Fibroblast of skin of scalp (primary cell): ENCODE data around the gene RAP1GDS1.

Source experiments
- DNase-seq: peaks from one replicate; pipeline ENCODE4 v3.0.0-alpha.2; 2013

Gene RAP1GDS1

DNA sequence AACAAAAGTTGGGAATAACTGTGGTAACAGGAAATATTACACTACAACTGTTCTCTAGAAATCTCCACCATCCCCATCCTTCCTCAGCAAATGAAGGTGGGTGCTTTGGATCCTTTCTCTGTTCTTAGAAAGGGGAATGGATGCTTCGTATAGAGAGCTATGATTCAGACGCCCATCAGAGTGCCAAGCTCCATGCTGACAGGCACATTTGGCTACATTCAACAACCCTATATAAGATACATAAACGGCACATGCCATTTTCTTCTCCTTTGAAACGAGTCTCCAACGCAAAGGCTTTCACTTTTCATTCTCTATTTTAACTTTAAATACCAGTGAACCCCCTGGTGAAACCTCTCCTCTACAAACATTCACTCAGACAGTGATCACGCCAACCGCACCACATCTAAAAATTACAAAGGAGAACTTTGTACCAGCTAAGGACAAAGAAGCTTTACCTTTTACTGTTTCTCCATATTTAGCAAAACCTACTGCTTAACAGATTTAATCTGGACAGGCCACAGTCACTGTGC lies 224.7 kb downstream of the RAP1GDS1 start:
- no peak for DNase-seq

DNA sequence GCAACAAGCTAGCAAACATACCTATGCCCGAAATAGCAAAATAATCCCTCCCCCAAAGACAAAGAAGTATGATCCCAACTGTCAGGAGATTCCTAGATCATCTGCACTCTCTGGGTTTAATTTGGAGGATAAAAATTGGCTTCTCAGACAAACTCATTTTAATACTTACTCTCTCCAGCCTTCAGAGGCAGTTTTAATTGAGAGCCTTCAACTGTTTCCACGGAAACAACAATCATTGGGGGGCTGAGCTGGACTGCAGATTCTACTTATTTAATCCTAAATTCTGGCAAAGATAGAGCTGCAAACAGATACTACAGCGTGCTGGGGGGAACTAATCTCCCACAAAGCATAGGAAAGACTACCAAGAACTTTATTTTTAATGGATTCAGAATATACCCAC lies 229.1 kb downstream of the RAP1GDS1 start:
- no peak for DNase-seq

DNA sequence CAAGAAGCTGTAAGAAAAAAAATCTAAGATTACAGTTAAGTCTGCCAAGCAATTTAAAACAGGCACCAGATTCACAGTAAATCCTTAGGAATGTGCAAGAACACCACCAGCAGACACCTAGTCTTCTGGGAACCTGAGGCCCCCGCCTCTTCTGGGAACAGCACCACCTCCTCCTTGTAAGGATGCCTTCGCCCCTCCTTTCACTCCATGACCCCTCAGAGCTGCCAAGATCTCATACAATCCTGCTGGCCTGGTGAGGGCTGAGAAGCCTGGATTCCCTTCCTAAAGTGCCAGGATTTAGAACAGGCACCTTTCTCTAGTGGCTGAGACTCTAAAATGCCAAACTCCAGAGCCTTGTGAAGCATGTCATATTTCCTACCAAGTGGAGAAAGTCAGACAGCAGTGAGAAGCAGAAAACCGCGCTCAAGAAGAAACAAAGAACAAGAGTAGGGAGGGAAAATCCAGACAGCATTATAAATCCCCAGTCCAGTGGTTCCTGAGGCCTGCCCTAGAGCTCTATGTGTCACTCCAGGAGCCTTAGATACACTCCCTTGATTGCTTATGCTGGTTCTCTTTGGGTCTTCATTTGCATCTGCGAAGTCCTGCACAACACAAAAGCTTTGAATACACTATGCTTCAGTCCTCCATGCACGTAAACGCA lies 230.8 kb downstream of the RAP1GDS1 start:
- peak; percentile 61 for DNase-seq

DNA sequence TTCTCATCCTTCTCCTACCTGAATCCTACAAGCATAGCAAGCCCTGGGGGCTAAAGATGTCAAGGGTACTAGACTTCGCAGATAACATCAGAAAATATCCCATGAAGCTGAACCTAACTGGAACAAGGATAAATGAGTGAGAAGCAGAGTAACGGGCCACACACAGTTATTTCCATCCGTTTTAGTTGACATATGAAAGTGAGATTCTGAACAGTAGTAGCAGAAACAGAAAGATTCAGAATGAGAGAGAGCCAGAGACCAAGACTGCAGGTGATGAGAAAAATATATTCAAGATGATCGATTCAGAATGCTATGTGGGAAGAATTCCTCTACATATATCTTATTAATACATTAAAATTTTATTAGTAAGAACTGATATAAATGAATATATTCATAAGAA lies 232.1 kb downstream of the RAP1GDS1 start:
- DNase-seq = no peak
